Renal cortical epithelial cell (primary cell): ENCODE measurements around the gene CFAP119. TPM values are rescaled to one million over a fixed set of nuclear protein-coding genes. Genes with fewer than 3 reads are reported as not detected.
"Not testable (repeated sequence)": the region's sequence is repeated elsewhere in the genome, so short reads cannot be mapped to it uniquely, and the experiment has no call there.

Experiments used
- DNase-seq: peaks from one replicate; pipeline ENCODE4 v3.0.0-alpha.2; 2011; ENCODE audit warnings: low read depth
- total RNA-seq: library from RNA; depleted of rRNA; stranded (reverse); fragments of >200 nt; gene quantifications from 2 replicates; pipeline ENCODE4 v1.2.3, GENCODE V29; 2014

Gene CFAP119
- total RNA-seq: 2.7 and 2.8 TPM in 2 replicates

DNA sequence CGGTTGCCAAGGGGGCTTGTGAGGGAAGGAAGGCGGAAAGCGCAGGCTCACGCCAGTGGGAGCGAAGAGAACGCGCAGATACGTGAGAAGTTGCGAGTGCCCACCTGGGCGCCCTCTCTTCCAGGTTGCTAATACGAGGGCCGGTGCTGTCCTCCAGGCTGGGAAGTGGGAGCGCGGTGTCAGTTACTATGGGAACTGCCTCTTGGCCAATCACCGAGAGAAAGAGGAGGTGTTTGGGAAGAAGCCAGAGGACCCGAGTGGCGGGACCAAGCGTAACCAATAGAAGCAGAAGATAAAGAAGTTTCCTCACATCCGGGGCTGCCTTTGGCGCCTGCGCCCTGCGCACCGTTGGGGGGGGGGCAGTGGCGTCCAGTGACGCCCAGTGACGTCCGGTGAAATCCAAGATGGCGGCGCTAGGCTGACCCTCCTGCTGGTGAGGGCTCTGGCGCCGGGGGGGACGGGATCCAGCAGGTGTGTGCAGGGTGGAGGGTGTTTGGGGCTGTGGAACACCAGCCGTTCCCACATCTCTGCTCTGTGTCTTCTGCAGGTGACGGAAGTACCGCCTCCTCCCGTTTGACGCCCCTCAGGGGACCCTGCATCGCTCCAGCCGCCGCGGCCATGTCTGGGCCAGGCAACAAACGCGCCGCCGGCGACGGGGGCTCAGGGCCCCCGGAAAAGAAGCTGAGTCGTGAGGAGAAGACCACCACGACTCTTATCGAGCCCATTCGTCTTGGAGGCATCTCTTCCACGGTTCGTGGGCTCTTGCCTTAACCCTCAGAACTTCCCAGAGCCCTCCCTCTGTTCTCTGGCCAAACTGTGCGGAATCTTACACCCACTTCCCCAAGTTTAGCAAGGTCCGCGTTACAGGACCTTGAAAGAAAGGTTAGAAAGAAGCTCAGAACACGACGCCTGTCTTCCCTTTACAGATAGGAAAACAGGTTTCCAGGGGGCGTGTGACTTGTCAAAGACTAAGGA, at the start of gene CFAP119, which contains the start of gene RNF40:
Gene CFAP119 (minus strand): TSS at position 135 of the 975 bp plus-strand sequence. CDS start 314 bp downstream, outside the sequence.
Gene RNF40 (plus strand): TSS at position 395 of the 975 bp plus-strand sequence. CDS start 224 bp downstream, at position 619.
- DNase-seq: peak; percentile 98

DNA sequence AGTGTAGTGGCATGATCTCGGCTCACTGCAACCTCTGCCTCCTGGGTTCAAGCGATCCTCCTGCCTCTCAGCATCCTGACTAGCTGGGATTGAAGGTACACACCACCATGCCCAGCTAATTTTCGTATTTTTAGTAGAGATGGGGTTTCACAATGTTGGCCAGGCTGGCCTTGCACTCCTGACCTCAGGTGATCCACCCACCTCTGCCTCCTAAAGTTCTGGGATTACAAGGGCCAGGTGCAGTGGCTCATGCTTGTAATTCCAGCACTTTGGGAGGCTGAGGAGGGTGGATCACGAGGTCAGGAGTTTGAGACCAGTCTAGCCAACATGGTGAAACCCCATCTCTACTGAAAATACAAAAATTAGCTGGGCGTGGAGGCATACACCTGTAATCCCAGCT, 47.8 kb upstream of the CFAP119 start:
- DNase-seq: not testable (repeated sequence)

DNA sequence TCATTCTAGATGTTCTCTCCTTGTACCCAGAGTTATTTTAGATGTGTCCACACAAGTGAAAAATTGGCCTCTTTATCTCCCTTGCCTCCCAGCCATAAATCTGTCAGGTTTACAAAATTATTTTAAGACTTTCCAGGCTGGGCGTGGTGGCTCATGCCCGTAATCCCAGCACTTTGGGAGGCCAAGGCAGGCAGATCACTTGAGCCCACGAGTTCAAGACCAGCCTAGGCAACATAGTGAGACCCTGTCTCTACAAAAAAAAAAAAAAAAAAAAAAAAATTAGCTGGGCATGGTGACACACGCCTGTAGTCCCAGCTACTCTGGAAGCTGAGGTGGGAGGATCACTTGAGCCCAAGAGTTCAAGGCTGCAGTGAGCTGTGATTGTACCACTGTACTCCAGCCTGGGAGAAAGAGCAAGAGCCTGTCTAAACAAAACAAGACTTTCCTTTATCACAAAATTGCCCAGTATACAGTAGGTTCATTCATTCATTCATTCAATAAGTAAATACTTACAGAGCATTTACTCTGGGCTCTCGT, 47.1 kb upstream of the CFAP119 start:
- DNase-seq: not testable (repeated sequence)

DNA sequence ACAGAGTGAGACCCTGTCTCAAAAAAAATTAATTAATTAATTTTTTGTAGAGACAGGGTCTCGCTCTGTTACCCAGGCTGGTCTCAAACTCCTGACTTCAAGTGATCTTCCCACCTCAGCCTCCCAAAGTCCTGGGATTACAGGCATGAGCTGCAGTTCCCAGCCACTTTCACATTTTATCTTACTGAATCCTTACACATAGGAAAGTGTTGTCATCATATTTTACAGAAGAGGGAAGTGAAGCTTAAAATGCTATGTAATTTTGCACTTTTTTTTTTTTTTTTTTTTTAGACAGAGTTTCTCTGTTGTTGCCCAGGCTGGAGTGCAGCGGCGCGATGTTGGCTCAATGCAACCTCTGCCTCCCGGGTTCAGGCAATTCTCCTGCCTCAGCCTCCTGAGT, 46.3 kb upstream of the CFAP119 start:
- DNase-seq: no peak

DNA sequence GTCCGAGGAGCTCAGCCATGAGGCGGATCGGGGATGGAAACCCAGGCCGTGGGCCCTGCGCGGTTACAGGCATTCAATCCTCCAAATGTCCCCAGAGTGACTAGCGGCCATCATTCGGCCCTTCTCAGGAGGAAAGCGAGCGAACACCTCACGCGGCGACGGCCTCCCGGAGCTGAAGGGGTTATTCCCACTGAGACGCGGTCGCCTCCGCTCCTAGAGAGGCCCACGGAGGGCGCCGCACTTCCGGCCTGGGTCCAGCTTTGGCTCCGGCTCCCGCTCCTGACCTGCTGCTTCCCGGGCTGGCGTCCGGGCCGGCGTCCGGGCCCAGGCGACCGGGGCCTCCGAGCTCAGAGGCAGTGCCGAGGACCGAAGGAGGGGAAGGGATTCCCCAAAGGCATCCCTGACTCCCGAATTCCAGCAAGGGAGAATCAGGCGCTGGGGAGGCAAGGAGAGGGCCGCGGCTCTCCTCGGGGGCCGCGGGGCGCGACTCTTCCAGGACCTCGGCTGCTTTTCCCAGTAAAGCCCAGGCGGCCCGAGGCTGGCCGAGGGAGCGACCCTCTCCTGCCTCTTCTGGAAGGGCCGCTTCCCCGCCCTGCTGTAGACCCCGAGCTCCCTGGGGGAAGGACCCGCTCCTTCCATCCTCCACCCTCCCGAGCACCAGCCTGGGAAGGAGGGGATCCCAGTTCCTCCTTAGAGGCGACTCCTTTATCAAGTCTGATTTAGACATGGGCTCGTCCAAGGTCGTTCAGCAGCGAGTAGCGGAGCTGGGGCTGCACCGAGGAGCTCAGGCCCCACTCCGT, 43.7 kb upstream of the CFAP119 start:
- DNase-seq: peak; percentile 53

DNA sequence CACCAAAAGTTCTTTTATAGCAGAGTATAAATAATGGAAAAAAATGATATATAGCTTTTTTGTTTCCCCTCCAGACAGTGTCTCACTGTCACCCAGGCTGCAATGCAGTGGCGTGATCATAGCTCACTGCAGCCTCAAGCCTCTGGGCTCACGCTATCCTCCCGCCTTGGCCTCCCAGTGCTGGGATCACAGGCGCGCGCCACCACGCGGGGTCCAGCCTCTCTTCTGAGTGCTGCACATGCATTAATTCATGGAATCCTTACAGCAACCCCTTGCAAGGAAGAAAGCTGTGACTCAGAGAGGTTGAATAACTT, 43.2 kb upstream of the CFAP119 start:
- no peak for DNase-seq

DNA sequence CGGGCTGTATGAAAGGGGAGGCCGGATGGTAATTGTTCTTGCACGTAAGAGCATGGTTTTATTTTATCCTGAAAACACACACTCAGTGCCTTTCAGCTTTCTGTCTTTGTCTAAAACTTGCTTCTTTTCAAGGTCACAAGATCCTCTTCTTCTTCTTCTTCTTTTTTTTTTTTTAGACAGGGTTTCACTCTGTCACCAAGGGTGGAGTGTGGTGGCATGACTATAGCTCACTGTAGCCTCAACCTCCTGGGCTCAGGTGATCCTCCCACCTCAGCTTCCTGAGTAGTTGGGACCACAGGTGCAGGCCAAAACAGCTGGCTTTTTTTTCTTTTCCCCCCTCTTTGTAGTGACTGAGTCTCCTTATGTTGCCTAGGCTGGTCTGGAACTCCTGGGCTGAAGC, 41.1 kb upstream of the CFAP119 start:
- no peak for DNase-seq

DNA sequence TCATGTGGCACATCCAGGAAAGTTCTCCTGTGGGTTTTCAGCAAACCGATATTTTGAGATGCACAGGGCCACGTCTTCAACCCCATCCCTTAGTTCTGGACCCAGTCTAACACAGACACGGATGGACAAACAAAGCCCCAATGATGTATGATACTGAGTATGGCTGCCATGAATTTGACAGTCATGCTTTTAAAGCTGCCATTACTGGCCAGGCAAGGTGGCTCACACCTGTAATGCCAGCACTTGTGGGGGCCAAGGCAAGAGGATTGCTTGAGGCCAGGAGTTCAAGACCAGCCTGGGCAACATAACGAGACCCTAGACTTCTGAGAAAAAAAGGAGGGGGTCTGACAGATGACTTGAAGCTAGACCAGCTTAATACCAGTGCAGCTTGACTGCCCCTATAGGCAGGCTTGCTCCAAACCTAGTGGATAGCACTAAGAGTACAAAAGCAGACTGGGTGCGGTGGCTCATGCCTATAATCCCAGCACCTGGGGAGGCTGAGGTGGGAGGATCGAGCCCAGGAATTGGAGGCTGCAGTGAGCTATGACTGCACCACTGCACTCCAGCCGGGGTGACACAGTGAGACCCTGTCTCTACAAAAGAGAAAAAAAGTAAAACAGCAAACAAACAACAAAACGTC, 35.9 kb upstream of the CFAP119 start:
- DNase-seq: no peak

DNA sequence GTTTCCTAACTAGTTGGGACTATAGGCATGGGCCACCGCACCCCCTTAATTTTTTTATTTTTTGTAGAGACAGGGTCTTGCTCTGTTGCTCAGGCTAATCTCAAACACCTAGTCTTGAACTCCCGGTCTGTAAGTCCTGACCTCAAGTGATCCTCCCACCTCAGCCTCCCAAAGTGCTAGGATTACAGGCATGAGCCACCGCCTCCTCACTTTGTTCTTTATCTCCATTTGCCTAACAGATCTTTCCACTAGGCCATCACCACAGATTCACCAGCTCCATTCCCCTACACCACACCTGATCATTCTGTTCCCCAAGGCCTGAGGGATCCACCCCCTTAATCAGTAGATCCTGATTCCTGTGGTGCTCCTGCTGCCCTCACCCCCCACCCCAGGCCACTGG, 32.8 kb upstream of the CFAP119 start:
- DNase-seq: no peak

DNA sequence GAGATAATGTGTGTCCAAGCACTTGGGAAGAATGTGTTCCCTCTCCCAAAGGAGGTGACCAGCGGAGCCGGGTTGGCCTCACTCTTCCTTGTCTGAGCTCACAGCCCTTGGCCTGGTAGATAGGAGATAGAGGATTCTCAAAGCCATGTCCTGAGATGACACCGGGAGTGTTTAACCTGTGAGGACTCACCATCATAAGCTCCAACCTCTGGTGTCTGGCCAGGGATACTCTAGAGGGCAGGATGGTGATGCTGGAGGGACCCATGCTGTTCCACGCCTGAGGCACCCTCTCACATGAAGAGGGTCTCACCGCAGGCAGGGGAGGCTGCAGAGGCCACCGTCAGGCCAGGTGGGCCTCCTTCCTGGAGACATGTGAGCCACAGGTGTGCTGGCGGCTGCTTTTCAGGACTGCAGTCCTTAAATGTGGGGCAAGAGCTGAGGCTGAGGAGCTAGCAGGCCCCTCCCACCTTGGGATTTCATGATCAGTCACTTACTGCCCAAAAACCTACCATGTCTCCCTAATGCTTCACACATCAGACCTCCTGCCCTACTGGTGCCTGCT, 31.7 kb upstream of the CFAP119 start:
- DNase-seq: no peak

DNA sequence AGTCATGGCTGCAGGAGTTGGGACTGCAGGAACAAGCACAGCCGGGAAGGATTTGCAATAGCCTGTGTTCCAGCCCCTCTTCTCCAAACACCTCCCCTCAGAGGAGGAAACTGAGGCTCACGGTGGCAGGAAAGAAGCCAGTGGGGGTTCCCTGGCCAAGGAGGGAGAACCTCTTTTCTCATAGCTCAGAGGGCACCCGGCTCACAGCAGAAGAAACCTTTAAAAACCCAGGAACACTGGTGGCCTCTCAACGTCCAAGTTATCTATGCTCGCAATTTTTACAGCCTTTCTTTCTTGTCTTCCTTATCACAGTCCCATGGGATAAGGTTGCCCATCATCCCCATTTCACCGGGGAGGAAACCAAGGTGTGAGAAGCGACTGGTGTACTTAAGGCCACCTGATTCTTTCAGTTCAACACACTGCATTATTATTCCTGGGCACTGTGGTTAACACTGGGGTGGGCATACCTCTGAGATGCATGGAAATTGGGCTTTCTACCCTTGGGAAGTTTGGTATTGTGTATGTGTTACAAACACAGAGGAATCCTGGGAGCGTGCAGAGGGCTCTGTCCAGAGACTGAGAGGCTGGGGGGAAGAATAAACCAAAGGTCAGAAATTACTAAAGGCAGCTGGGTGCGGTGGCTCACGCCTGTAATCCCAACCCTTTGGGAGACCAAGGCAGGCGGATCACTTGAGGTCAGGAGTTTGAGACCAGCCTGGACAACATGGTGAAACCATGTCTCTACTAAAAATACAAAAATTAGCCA, 25.9 kb upstream of the CFAP119 start:
- DNase-seq: no peak

DNA sequence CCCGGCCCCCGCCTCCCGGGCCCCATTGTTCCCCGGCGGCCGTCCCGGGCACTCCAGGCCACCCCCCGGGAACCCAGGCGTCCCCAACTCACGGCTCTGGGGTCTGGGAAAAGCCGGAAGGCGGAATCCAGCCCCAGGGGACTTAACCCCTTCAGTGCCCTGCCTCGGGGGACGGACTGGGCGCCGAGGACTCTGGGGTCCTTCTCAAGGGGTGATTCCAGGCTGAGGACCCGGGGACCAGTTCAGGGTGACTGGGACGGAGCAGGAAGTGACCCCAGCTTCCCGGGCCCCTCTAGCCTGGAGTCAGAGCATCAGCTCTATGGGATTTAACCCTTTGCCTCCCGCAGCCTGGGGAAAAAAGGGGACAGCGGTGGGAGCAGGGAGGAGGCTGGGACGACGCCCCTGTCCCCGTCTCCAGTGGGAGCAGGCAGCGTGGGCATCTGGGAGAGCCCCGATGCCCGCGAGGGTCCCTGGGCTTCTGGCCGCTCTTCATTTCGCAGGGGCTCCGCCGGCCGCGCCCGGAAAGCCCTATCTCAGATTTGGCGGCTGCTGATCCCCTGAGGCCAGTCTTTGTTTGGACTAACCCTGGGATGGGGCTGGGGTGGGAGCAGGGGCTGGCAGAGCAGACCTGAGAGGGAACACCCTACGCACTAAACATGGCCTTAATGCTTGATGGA, 25.2 kb upstream of the CFAP119 start, which contains the start of gene ZNF629:
Gene ZNF629 (minus strand): TSS at position 270 of the 677 bp plus-strand sequence. CDS start 2,723 bp downstream, outside the sequence.
- no peak for DNase-seq

DNA sequence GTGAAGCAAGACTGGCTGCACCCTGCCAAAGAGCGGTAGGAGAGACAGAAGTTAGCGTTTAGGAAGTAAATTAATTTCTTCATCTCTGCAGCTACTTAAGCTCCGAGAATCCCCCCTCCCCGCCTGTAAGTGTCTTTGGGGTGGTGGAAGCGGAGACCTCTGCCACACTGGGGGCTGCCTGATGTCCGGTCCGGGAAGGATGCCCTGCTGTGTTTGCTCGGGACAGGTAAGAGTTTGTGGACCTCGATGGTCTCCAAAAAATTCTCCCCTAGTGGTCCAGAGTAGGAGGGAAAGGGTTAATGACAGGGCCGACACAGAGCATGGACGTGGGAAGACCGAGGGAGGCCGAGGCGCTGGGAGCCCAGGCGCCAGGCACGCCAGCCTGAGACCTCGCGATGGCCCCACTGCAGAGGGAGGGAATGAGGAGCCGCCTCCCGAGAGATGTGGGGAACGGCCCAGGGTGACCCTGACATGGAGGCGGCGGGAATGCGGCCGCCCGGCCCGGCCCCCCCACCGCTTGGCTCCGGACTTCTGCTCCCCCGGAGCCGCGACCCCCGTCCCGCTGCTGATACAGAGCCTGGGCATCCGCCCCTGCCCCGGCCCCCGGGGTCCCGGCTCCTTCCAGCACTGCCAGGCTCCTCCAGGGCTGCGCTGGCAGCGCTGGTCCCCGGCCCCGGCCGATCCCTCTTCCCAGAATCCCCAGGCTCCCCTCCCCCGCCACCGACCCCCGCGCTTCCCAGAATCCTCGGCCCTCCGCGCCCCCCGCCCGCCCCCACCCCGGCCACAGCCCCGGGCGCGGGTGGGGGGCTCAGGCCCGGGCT, 24.5 kb upstream of the CFAP119 start:
- no peak for DNase-seq

DNA sequence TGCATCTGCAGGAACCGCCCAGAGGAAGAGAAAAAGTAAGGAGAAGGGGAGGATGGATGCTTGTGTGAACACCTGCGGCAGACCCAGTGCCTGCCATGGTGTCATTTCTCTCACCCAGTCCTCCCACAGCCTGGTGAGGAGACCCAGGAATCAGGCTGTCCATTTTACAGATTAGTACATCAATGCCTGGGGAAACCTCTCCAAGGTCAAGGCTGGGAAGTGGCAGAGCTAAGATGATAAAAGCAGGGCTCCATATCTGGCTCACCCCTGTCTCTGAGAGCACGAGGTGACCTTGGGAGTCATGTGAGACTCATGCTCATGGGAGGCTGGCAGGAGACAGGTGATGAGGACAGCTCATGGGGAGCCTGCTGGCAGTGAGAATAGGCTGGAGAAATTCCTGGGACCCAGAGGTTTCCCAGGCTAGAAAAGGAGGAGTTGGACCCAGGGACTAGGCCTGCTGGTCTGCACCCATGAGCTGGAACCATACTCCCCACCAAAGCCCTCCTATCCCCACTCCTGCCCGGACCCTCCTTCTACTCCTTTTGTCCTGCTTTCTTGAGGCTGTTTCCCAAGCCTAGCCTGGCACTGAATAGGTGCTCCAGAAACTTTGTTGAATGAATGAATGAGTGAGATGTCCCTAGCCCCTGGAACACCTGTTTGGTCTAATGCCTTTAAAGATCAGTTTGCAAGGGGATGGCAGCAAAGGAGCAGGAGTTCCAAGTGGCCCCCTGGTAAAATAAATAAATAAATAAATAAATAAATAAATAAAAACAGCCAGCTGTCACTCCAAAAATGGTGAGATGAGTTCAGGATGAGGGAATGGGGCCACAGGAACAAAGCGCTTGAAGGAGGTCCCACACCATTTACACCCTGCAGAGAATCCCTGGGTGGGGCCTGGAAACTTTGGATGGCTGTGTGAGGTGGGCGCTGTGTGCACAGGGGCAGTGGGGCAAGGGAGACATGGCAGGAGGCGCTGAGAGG, 23.6 kb upstream of the CFAP119 start:
- no peak for DNase-seq

DNA sequence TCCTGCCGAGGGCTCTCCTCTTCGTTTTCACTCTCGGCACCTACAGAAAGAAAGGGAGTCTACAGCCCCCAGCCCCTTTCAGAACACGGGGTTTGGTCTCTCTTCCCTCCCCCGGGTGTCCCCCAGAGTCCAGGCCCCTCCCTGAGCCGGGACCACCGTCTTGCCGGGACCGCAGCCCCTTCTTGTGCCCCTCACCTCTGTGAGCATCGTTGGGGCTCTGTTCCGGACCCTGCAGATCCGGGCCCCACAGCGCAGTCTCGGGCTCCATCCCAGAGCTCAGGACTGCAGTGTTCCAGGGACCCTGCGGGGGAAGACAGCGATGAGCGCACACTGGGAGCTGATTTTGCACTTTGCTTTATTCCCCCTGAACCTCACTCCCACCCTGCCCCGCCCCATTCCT, 22.4 kb upstream of the CFAP119 start:
- no peak for DNase-seq

DNA sequence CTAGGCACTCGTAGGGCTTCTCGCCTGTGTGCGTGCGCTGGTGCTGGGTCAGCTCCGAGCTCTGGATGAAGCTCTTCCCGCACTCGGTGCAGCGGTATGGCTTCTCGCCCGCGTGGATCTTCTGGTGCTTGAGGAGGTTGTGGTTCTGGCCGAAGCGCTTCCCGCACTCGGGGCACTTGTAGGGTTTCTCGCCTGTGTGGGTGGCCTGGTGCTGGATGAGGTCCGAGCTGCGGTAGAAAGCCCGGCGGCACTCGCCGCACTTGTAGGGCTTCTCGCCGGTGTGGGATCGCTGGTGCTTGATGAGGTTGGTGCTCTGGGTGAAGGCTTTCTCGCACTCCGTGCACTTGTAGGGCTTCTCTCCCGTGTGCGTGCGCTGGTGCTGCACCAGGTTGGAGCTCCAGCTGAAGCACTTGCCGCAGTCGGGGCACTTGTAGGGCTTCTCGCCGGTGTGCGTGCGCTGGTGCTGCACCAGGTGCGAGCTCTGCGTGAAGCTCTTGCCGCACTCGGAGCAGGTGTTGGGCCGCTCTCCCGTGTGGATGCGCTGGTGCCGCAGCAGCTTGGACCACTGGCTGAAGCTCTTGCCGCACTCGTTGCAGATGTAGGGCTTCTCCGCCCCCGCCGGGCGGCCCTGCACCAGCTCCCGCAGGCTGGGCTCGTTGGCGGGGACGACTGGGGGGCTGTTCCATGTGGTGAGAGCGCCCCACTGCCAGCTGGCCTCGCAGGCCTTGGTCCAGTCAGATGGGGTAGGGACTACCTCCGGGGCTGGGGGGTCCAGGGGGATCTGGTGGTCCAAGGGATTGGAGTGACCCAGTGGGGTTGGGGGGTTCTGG, 21.6 kb upstream of the CFAP119 start:
- DNase-seq: no peak
